ENCODE measurements around the gene PCGF3.
A peak's percentile ranks its signal among the peaks of the same experiment; 100 is the strongest.
"Not testable (repeated sequence)": the region's sequence is repeated elsewhere in the genome, so short reads cannot be mapped to it uniquely, and the experiment has no call there.

Gene PCGF3

DNA sequence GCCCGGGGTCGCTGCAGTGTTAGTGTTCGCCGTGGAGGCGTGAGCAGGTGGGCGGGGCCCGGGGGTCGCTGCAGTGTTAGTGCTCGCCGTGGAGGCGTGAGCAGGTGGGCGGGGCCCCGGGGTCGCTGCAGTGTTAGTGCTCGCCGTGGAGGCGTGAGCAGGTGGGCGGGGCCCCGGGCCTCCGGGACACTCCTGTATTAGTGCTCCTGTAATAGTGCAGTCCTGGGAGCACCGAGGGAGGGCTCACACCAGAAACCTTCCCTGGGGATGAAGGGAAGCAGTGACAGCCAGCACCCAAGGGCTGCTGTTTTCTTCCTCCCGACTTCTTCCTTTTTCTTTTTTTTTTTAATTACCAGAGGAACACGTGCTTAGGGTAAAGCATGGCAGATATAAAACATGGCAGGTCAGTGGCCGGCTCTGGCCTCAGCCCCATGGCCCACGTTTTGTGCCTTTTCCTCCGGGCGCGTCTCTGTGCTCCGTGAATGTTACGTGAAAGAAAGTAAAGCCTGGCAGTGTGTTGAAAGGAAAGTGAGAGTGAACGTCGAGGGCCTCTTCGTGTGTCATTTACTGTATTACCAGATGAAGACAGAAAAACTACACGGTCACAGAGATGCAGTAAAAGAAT lies 42.0 kb downstream of the PCGF3 start:
- DNase-seq (ENCODE audit: extremely low read depth, low read depth) = no peak
- TF ChIP-seq, protein P1, sequence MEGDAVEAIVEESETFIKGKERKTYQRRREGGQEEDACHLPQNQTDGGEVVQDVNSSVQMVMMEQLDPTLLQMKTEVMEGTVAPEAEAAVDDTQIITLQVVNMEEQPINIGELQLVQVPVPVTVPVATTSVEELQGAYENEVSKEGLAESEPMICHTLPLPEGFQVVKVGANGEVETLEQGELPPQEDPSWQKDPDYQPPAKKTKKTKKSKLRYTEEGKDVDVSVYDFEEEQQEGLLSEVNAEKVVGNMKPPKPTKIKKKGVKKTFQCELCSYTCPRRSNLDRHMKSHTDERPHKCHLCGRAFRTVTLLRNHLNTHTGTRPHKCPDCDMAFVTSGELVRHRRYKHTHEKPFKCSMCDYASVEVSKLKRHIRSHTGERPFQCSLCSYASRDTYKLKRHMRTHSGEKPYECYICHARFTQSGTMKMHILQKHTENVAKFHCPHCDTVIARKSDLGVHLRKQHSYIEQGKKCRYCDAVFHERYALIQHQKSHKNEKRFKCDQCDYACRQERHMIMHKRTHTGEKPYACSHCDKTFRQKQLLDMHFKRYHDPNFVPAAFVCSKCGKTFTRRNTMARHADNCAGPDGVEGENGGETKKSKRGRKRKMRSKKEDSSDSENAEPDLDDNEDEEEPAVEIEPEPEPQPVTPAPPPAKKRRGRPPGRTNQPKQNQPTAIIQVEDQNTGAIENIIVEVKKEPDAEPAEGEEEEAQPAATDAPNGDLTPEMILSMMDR (IDR thresholded peaks at IDR 0.05; ENCODE audit: low read depth, low read length) = no peak

DNA sequence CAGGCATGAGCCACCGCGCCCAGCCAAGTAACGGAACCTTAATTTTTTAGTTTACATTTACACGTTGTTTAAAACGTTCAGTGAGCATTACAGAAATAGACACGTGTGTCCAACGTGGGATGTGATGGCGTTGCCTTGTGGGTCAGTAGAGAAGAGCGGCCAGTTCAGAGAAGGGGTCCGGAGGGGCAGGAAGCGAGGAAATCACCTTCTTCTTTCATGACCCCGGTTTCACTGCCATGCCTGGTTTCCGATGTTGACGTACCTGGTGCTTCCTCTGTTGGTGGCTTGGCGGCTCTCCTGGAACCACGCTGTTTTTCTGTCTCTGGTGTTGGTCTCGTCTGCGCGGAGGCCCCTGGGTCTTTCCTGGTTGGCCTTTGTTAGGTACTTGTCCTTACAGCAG lies 42.8 kb downstream of the PCGF3 start:
- TF ChIP-seq, protein P1 (IDR thresholded peaks at IDR 0.05; ENCODE audit: low read depth, low read length) = no peak
- no peak for DNase-seq (ENCODE audit: extremely low read depth, low read depth)

DNA sequence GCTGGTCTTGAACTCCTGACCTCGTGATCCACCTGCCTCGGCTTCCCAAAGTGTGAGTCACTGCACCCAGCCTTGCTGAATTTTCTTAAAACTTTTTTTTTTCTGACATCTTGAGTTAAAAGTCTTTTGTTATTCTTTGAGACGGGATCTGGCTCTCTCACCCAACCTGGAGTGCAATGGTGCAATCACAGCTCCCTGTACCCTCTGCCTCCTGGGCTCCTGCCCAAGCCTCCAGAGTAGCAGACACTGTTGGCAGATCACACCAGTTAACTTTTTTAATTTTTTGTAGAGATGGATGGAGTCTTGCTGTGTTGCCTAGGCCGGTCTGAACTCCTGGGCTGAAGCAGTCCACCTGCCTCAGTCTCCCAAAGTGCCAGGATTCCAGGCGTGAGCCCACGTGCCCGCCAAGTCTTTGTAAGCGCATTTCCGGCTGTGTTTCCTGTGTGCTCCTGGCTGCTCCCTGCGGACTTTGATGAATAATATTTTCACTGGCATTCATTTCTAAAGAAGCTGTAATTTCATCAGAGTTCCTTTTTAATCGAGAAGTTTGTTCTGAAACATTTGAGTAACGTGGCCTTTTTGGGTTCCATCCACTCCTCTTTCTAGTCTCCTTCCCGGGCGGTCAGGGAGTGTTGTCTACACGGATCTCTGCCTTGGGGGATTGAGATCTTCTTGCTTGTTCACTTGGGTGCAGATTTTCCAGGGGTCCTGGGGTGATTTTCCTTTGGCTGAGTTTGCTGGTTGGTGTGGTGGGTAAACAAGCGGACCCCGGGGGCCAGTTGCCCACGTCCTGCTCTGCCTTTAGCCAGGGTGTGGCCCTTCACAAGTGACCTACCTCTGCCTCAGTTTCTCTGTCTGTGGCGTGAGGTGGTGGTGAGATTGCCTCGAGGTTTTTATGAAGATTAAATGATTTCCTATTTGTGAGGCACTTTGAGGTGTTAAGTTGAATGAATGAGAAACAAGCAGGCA lies 44.4 kb downstream of the PCGF3 start:
- peak; percentile 47 for DNase-seq (ENCODE audit: extremely low read depth, low read depth)
- TF ChIP-seq, protein P1 (IDR thresholded peaks at IDR 0.05; ENCODE audit: low read depth, low read length) = no peak

DNA sequence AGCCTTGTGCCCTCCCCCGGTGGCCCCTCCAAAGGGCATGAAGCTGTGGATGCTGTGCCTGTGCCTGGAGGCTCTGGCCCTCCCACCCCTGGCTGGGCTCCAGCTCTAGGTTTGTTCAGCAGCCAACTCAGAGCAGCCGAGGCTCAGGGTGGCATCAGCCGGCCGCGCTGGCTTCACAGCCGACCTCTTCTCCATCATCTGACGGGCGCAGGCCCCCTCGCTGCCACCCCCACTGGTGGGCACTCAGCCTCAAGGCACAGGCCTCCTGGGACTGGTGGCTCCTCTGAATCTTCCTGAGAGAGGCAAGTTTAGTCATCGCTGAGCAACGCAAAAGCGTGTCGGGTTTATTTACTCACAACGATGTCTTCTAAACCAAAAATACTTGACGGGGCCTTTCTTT lies 46.0 kb downstream of the PCGF3 start:
- DNase-seq (ENCODE audit: extremely low read depth, low read depth) = no peak
- TF ChIP-seq, protein P1 (IDR thresholded peaks at IDR 0.05; ENCODE audit: low read depth, low read length) = no peak

DNA sequence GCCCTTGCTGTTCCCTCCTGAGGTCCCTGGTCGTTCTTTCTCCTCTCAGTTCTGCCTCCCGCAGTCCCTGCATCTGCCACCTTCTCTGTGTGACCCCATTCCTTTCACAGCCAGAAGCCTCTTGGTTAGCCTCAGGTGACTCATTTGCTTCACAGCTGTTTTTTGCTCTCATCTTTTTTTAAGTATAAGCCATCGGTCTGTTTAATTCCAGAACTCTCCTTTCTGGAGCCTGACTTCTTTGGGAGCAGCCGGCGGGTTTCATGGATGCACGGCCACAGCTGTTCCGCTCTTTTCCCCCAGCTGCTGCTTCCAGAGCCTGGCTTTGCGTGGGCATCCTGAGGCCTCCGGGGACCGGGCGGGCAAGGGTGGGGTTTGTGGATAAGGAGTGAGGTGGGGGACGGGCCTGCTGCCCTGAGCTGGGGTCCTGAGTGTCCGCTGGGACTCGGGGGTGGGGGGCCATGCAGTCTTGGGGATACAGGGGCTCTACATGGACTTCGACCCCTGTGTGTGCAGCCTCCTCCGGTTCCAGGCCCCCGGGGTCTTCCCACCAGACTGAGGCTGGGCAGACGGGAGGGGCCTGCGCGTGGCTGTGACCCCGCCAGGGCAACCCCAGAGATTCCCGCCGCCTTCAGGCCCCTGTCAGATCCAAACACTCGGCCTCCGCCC lies 46.7 kb downstream of the PCGF3 start:
- TF ChIP-seq, protein P1 (IDR thresholded peaks at IDR 0.05; ENCODE audit: low read depth, low read length) = no peak
- no peak for DNase-seq (ENCODE audit: extremely low read depth, low read depth)

DNA sequence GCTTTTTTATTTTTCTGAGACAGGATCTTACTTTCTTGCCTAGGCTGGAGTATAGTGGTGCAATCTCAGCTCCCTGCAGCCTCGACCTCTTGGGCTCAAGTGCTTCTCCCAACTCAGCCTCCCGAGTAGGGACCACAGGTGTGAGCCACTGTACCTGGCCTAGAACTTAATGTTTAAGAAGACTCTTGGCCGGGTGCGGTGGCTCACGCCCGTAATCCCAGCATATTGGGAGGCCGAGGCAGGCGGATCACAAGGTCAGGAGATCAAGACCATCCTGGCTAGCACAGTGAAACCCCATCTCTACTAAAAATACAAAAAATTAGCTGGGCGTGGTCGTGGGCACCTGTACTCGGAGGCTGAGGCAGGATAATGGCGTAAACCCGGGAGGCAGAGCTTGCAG lies 47.6 kb downstream of the PCGF3 start:
- DNase-seq (ENCODE audit: extremely low read depth, low read depth) = not testable (repeated sequence)

DNA sequence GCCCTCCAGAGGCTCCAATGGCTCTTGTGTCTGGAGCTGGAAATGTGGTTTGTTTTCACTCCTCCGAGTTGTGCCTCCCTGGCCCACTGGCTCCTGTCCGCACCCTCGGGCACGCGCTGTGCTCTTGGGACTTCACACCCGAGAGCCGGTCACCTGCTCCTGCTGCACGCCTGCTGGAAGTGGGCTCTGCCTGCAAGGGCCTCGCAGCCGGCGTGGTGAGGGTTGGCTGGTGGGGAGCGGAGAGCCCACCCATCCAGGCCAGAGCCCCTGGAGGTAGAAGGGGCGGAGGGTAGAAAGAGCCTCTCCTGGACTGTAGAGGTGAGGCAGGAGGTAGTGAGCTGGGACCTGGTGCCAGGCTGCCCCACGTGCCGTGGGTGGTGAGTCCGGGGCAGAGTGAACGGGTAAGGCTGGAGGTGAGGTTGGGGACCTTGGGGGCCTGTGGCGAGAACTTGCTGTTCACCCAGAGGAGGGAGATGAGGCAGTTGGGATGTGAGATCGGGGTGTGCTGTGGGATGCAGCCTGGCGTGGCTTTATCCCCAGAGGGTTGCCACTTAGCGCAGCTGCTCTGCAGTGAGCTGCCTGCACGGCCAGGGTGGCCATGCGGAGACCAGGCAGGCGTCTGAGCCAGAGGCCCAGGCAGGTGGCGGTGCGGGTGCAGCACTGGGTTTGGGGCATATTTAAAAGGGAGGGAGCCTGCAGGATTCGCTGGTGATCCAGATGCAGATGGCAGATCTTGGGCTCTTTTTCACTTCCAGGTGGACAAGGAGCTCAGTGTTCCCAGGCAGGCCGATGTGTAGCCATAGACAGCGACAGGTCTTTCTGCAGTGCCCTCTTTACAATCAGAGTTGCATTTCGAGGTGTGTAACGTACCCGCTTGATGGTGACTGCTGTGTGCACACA lies 48.8 kb downstream of the PCGF3 start:
- TF ChIP-seq, protein P1 (IDR thresholded peaks at IDR 0.05; ENCODE audit: low read depth, low read length) = no peak
- DNase-seq (ENCODE audit: extremely low read depth, low read depth) = no peak

All from AG09319 (cell line).